Esophagus muscularis mucosa (tissue), 4 donors: ENCODE results near the gene MEF2C. TPM values are rescaled to one million over a fixed set of nuclear protein-coding genes. Genes with fewer than 3 reads are reported as not detected.

Experiments
- DNase-seq: peaks from one replicate; pipeline ENCODE4 v3.0.0-alpha.2; 2017; ENCODE audit errors: extremely low spot score
- H3K27ac ChIP-seq, 4 donors: fragments of 200-600 bp; sonication (generic); replicated peaks in 1 of 4; 1 replicate in 3 of 4; 2 replicates in 1 of 4; pipeline ENCODE4 v1.5.1; 2016 to 2019; ENCODE audit warnings: mild to moderate bottlenecking in 1 of 4
- H3K27me3 ChIP-seq, 4 donors: fragments of 200-600 bp; sonication (generic); one replicate each; pipeline versions ENCODE4 v1.5.1 to v1.6.0; 2016 to 2019
- H3K36me3 ChIP-seq, 4 donors: fragments of 200-600 bp; sonication (generic); one replicate each; pipeline ENCODE4 v1.5.1; 2016 to 2019
- H3K4me1 ChIP-seq, 4 donors: fragments of 200-600 bp; sonication (generic); one replicate each; pipeline ENCODE4 v1.5.1; 2016 to 2019
- H3K4me3 ChIP-seq, 4 donors: fragments of 200-600 bp; sonication (generic); 1 replicate in 2 of 4; 2 replicates in 2 of 4; pipeline ENCODE4 v1.5.1; 2016 to 2019; ENCODE audit warnings: mild to moderate bottlenecking in 4 of 4, moderate library complexity in 1 of 4
- H3K9me3 ChIP-seq, 4 donors: fragments of 200-600 bp; sonication (generic); 1 replicate in 3 of 4; 2 replicates in 1 of 4; pipeline ENCODE4 v1.5.1; 2016 to 2019
- EP300 ChIP-seq: sonication (generic); formaldehyde crosslinking; IDR thresholded peaks from one replicate; pipeline ENCODE4 v1.6.1; 2017; ENCODE audit warnings: antibody characterized with exemption
- POLR2A ChIP-seq: fragments of 450-650 bp; IDR thresholded peaks from one replicate; pipeline ENCODE4 v1.6.1; 2017; ENCODE audit warnings: antibody characterized with exemption, moderate library complexity, mild to moderate bottlenecking, low read depth
- POLR2AphosphoS5 ChIP-seq, 2 donors: sonication (generic); formaldehyde crosslinking; IDR thresholded peaks; one replicate each; pipeline ENCODE4 v1.6.1; 2017; ENCODE audit warnings: antibody characterized with exemption in 2 of 2
- WGBS: methylation state at CpG from one replicate; pipeline ENCODE4 v1.1.5; 2018; 5-methylcytosine and 5-hydroxymethylcytosine counted together
- intact Hi-C: fragments of 100-400 bp; cut with DNase I; formaldehyde crosslinking; loops from one replicate; pipeline ENCODE4 v1.15.1; 2023
- total RNA-seq, 4 donors: library from RNA; depleted of rRNA; stranded (reverse); fragments of >200 nt; gene quantifications; one replicate each; pipeline versions ENCODE4 v1.1.0 to v1.2.1, GENCODE V29; 2016
- TF ChIP-seq, protein P1 (sequence below), 3 experiments: fragments of 200-600 bp in 2 of 3; fragments of 450-650 bp in 1 of 3; sonication (generic) in 2 of 3; IDR thresholded peaks; one replicate each; pipeline ENCODE4 v1.5.1; 2017 to 2019; ENCODE audit warnings: antibody characterized with exemption in 3 of 3, mild to moderate bottlenecking in 2 of 3, moderate library complexity in 1 of 3

Gene MEF2C
- total RNA-seq, 4 donors from 2014 or later, result 20.8 to 34.3 (median 29.0) TPM

DNA sequence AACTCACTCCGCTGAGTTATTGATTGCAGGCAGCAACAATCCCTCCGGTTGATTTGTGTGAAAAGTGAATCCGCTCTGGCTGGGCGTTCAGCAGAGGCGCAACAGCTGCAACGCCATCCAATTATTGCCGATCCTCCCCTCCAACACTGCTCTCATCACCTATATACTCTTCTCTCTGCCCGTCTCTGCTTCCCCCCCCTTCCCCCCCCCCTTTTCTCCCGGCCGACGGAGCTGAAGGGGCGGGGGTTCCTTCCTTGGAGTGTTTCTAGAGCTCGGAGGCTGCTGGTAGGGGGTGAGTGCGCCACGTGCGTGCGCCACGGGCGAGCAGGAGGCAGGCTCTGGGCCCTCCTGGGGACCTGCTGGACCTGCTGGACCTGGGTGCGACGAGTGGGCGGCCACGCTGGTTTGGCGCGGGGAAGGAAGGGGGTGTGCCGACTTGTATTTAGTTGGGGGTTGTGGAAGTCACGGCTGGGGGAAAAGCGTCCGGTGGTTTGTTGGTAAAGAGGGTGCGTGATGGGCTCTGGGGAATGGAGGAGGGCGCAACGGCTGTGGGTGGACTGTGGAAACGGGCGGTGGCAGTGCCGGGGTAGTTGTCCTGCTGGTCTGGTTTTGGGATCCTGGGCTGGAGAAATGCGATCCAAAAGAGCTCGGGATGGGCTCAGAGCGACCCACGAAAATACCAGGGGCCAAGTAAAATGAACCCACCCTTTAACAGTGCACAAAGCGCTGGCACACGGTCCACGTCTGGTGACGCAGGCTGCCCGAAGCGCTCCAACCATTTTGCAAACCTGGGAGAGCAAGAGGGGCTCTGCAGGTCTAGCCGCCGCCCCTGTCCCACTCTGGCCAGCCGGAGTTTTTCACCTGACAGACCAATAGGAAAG, 6.4 kb upstream of the MEF2C start:
- Histone ChIP-seq H3K36me3 (no peaks in the 10 kb centered on the region), H3K27ac (peak overlapping the region; percentile 87 to 96 (median 91)), H3K4me3 (peak overlapping the region; percentile 62 to 72 (median 70)), H3K27me3 (no peaks in the 10 kb centered on the region), H3K9me3 (no peaks in the 10 kb centered on the region), H3K4me1 (peaks cover 15 to 57% (median 55%) of the 10 kb centered on the region in 4 donors)
- intact Hi-C loops, result loop anchor here (5.0 to 10.0 kb wide), 2 partner anchors 53 to 105 kb away; no protein-coding TSS in a partner anchor
- DNase-seq, result no peak
- WGBS, result 4% methylated on average over 43 of the region's 48 CpGs
- no peak for TF ChIP-seq EP300
- TF ChIP-seq POLR2AphosphoS5 (IDR thresholded peaks at IDR 0.05), result peak; percentile 49 to 80

DNA sequence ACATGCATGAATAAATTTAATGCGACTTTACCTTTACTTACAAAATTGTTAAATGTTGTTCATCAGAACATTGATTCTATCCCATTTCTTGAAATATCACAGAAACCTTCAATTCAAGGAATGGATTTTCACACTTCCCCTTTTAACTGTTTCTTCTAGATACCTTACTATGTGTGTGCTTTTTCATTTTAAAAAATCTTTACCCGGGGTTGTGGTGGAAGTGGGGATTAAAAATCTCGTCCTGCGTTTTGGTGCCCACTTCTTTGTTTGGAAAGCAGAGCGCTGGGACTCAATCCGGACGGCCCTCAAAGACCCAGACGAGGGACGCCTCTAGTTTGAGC, 5.8 kb upstream of the MEF2C start:
- H3K27me3 ChIP-seq, result no peaks in the 10 kb centered on the region
- H3K27ac ChIP-seq, result peak overlapping the region; percentile 87 to 96 (median 91)
- TF ChIP-seq EP300, result no peak
- TF ChIP-seq POLR2A, result no peak
- TF ChIP-seq, protein P1, sequence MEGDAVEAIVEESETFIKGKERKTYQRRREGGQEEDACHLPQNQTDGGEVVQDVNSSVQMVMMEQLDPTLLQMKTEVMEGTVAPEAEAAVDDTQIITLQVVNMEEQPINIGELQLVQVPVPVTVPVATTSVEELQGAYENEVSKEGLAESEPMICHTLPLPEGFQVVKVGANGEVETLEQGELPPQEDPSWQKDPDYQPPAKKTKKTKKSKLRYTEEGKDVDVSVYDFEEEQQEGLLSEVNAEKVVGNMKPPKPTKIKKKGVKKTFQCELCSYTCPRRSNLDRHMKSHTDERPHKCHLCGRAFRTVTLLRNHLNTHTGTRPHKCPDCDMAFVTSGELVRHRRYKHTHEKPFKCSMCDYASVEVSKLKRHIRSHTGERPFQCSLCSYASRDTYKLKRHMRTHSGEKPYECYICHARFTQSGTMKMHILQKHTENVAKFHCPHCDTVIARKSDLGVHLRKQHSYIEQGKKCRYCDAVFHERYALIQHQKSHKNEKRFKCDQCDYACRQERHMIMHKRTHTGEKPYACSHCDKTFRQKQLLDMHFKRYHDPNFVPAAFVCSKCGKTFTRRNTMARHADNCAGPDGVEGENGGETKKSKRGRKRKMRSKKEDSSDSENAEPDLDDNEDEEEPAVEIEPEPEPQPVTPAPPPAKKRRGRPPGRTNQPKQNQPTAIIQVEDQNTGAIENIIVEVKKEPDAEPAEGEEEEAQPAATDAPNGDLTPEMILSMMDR (IDR thresholded peaks at IDR 0.05), result no peak
- no peak for TF ChIP-seq POLR2AphosphoS5 (IDR thresholded peaks at IDR 0.05)
- H3K4me1 ChIP-seq, result peaks cover 15 to 58% (median 55%) of the 10 kb centered on the region in 4 donors
- no peak for DNase-seq
- WGBS, result 21% methylated on average over 9 of the region's 9 CpGs
- no peaks in the 10 kb centered on the region for H3K9me3 ChIP-seq
- no peaks in the 10 kb centered on the region for H3K36me3 ChIP-seq
- intact Hi-C loops, result loop anchor here (5.0 to 10.0 kb wide), 2 partner anchors 53 to 104 kb away; no protein-coding TSS in a partner anchor
- H3K4me3 ChIP-seq, result peak overlapping the region; percentile 62 to 72 (median 70)

DNA sequence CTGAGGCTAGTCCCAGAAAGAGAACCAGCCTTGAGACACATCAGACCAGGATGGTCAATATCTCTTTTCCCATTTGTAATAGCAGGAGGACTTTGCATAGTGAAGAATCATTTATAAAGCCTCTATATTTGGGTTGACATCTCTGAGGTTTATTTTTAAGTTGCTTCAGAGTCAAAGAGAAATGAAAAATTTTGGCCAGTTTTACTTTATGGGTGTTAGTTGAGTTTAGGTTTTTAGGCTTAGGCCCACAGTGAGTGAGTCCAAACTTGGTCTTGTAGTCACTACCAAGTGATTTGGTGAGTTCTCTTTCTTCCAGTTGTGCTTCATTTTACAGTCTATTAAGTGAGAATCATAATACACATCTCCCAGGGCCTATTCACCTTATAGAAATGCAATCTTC, 5.3 kb upstream of the MEF2C start:
- H3K27ac ChIP-seq, result peak overlapping the region; percentile 87 to 96 (median 91)
- intact Hi-C loops, result loop anchor here (5.0 to 10.0 kb wide), 2 partner anchors 54 to 103 kb away; no protein-coding TSS in a partner anchor
- no peaks in the 10 kb centered on the region for H3K36me3 ChIP-seq
- peaks cover 15 to 58% (median 55%) of the 10 kb centered on the region in 4 donors for H3K4me1 ChIP-seq
- no peaks in the 10 kb centered on the region for H3K27me3 ChIP-seq
- TF ChIP-seq, protein P1 (IDR thresholded peaks at IDR 0.05), result no peak
- TF ChIP-seq EP300 (no peak), POLR2AphosphoS5 (IDR thresholded peaks at IDR 0.05) (no peak), POLR2A (no peak)
- H3K9me3 ChIP-seq, result no peaks in the 10 kb centered on the region
- peak overlapping the region in 2 of 4 donors; percentile 62 to 72 for H3K4me3 ChIP-seq
- no peak for DNase-seq

DNA sequence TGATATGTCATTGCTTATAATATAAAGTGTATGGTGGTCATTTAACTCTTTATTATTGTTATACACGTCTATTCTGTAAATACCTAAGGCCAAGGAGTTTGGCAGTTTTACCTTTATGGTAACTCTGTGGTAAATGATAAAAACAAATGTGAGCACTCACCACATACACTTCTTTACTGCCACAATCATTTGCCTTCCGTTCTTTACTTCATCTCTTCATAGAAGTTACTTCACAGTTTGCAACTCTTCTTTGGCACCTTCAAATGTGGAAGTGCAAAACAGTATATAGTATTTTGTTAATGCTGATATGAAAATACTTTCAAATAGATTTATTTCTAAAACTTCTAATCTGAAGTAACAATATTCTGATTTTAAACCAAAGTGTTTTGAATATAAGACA, 4.4 kb upstream of the MEF2C start:
- no peaks in the 10 kb centered on the region for H3K36me3 ChIP-seq
- WGBS, result 58% methylated on average over 2 of the region's 2 CpGs
- no peak for TF ChIP-seq EP300
- intact Hi-C loops, result loop anchor here (5.0 to 10.0 kb wide), 2 partner anchors 55 to 103 kb away; no protein-coding TSS in a partner anchor
- peaks cover 15 to 58% (median 55%) of the 10 kb centered on the region in 4 donors for H3K4me1 ChIP-seq
- no peaks in the 10 kb centered on the region for H3K27me3 ChIP-seq
- no peaks in the 10 kb centered on the region for H3K9me3 ChIP-seq
- peak overlapping the region; percentile 87 to 96 (median 91) for H3K27ac ChIP-seq
- no peak for DNase-seq
- H3K4me3 ChIP-seq, result no peak overlapping the region

DNA sequence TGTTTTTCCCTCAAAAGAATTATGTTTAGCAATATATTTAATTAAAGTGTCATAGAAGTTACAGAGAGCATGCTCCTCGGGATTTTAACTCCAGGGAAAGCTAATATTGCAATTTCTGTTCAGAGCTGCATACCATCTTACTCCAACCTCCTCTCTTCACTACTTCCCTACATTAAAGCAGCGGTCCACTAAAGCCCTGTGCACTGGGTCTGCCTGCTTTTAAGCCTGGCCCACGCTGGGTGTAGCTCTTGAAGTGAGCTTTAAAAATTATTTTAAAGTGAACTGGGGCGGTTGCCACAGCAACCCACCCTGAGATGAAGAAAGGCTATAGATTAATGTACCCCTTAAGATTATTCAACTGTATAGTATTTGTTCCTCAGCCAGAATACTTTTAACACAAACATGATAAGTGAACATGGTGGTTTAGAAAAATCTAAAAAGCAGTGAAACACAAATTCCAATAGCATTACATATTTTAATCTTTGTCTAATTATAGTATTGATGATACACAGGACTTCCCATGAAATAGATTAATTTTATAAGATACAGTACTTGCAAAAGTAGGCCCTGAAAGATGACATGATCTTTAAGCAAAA, 3.9 kb upstream of the MEF2C start:
- peaks cover 15 to 58% (median 55%) of the 10 kb centered on the region in 4 donors for H3K4me1 ChIP-seq
- H3K36me3 ChIP-seq, result no peaks in the 10 kb centered on the region
- H3K9me3 ChIP-seq, result no peaks in the 10 kb centered on the region
- intact Hi-C loops, result loop anchor here (5.0 to 10.0 kb wide), 2 partner anchors 55 to 102 kb away; no protein-coding TSS in a partner anchor
- H3K4me3 ChIP-seq, result peak overlapping the region; percentile 20 to 37 (median 32)
- TF ChIP-seq POLR2AphosphoS5 (IDR thresholded peaks at IDR 0.05) (no peak), EP300 (no peak), POLR2A (no peak)
- TF ChIP-seq, protein P1 (IDR thresholded peaks at IDR 0.05), result no peak
- peak overlapping the region; percentile 87 to 96 (median 91) for H3K27ac ChIP-seq
- DNase-seq, result no peak
- WGBS, result 66% methylated on average over 4 of the region's 4 CpGs
- no peaks in the 10 kb centered on the region for H3K27me3 ChIP-seq
